ENCODE results near the gene CTSD.

Gene CTSD

GRCh38 chr11:1751999-1752906 lies 11.5 kb downstream of the CTSD start:
- Histone ChIP-seq H3K4me3 (no peak overlapping the region), H3K27ac (peak overlapping the region in 1 of 2 donors; percentile 87)
- DNase-seq (ENCODE audit: low spot score): no peak
- no peak for TF ChIP-seq CTCF (IDR thresholded peaks at IDR 0.05)

DNA sequence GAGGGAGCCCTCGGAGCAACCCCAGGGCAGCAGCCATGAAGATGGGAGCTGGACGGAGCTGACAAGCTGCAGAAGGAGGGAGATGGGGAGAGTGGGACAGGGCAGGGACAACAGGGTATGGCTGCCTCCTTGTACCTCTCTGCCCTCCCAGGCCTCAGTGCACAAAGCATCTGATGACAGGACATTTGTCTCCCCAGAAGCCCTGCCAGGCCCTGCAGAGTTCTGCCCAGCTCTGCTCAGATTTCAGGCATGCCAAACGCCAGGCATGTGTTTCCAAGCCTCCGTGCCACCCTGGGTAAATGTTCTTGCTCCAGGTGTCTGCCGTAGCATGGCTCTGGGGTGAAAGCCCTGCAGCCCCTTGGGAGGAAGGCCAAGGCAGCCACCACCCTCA lies 12.2 kb downstream of the CTSD start:
- Histone ChIP-seq H3K4me3 (no peak overlapping the region), H3K27ac (peak overlapping the region; percentile 77 to 87)
- no peak for DNase-seq (ENCODE audit: low spot score)
- TF ChIP-seq CTCF (IDR thresholded peaks at IDR 0.05): no peak

DNA sequence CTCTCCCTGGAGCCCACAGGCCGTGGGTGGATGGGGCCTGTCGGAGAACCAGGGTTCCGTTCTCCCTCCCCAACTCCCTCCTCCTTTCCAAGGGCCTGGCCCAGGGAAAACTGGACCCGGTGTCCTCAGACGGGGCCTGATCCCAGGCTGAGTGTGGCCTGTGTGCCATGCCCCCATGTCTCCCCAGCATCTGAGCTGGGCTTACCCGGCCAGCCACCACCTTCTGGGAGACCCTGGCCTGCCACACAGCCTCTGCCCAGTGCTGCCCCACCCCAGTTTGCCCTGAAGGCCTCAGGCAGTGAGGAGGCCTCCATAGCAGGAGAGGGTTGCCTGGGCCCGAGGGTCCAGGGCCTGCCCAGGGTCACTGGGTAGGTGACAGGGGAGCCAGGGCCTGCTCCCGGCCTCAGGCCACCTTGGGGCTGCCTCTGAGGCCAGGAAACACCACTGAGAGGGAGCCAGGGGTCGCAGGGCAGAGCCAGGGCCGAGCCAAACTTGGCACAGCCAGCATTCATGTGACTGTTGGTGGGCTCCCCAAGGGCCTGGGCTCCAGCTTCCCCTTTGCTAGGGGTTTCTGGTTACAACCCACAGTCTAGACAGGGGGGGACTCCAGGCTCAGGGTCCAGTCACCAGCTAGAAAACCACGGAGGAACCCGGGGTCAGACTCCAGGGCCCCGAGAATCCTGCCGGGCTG lies 12.7 kb downstream of the CTSD start:
- Histone ChIP-seq H3K4me3 (no peak overlapping the region), H3K27ac (peak overlapping the region; percentile 77 to 87)
- no peak for TF ChIP-seq CTCF (IDR thresholded peaks at IDR 0.05)
- DNase-seq (ENCODE audit: low spot score): no peak

DNA sequence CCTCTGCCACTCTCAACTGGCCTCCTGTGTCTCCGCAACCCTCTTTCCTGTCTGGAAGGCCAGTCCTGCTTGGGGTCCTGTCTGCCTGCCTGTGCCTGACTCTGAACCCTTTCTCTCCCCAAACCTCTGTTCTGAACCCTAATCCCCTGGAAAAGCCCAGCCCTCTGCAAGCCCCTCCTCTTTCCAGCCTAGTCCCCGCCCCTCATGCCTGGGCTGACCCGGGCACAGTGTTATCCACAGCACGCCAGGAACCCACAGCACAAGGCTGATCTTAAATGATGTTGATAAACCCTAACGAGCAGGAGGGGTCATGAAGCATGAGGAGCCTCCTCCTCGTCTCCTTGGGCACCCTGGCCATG lies 13.3 kb downstream of the CTSD start, which contains the start of gene IFITM10:
TSS of gene IFITM10 (minus strand) at position 115 of the 359 bp plus-strand sequence. CDS start 153 bp downstream, outside the sequence.
- peak within 1 kb of the TSS; percentile 72 for H3K4me3 ChIP-seq
- no peak for TF ChIP-seq CTCF (IDR thresholded peaks at IDR 0.05)
- peak within 1 kb of the TSS; percentile 77 to 87 for H3K27ac ChIP-seq
- no peak for DNase-seq (ENCODE audit: low spot score)

GRCh38 chr11:1749395-1750351 lies 14.1 kb downstream of the CTSD start:
- TF ChIP-seq CTCF (IDR thresholded peaks at IDR 0.05): no peak
- no peak for DNase-seq (ENCODE audit: low spot score)
- peak overlapping the region; percentile 72 for H3K4me3 ChIP-seq
- H3K27ac ChIP-seq: peak overlapping the region; percentile 77 to 87

- DNase-seq (ENCODE audit: low spot score): no peak
- Histone ChIP-seq H3K4me3 (peak overlapping the region; percentile 72), H3K27ac (peak overlapping the region; percentile 77 to 87)
Observed at GRCh38 chr11:1748636-1749394, 14.9 kb downstream of the CTSD start.

More at GRCh38 chr11:1748636-1749394, 14.9 kb downstream of the CTSD start:
- TF ChIP-seq CTCF (IDR thresholded peaks at IDR 0.05): no peak
